ENCODE results near the gene KCNMA1. TPM values are rescaled to one million over a fixed set of nuclear protein-coding genes. Genes with fewer than 3 reads are reported as not detected.

KCNMA1 gene
- total and polyA plus RNA-seq, 10 donors: 9.3 to 114 (median 51.5) TPM

GRCh38 chr10:77085344-77085743 lies 552.3 kb downstream of the KCNMA1 start:
- WGBS, 5 donors: 74 to 92% (median 87%) methylated on average over 4 of the region's 4 CpGs
- no peak for TF ChIP-seq POLR2A (IDR thresholded peaks at IDR 0.05)
- TF ChIP-seq POLR2AphosphoS5 (IDR thresholded peaks at IDR 0.05): no peak
- TF ChIP-seq CTCF (IDR thresholded peaks at IDR 0.05 in 8 of 11, conservative IDR thresholded peaks at IDR 0.05 in 3 of 11): no peak
- H3K27ac ChIP-seq: no peak overlapping the region
- H3K9me3 ChIP-seq: no peaks in the 10 kb centered on the region
- no peaks in the 10 kb centered on the region for H3K27me3 ChIP-seq (replicated peaks in 1 of 7)
- no peak for DNase-seq
- peaks cover 6 to 24% (median 11%) of the 10 kb centered on the region in 6 donors for H3K4me1 ChIP-seq
- no peaks in the 10 kb centered on the region for H3K36me3 ChIP-seq
- H3K4me3 ChIP-seq: no peak overlapping the region
- intact Hi-C loops (cut with DNase I; ENCODE audit: low total_unique reads): no loop called here

- intact Hi-C loops (cut with DNase I; ENCODE audit: low total_unique reads): no loop called here
- Histone ChIP-seq H3K4me1 (peaks cover 6 to 29% (median 14%) of the 10 kb centered on the region in 6 donors), H3K9me3 (no peaks in the 10 kb centered on the region), H3K36me3 (no peaks in the 10 kb centered on the region), H3K27ac (no peak overlapping the region), H3K4me3 (no peak overlapping the region), H3K27me3 (replicated peaks in 1 of 7) (no peaks in the 10 kb centered on the region)
- TF ChIP-seq POLR2A (IDR thresholded peaks at IDR 0.05) (no peak), POLR2AphosphoS5 (IDR thresholded peaks at IDR 0.05) (peak in 1 of 3 donors; percentile 15)
- 75 to 88% (median 84%) methylated on average over 12 of the region's 12 CpGs for WGBS, 5 donors
- DNase-seq: no peak
Observed at GRCh38 chr10:77084431-77085144, 553.0 kb downstream of the KCNMA1 start.

- H3K36me3 ChIP-seq: no peaks in the 10 kb centered on the region
- H3K27me3 ChIP-seq (replicated peaks in 1 of 7): no peaks in the 10 kb centered on the region
- H3K4me3 ChIP-seq: no peak overlapping the region
- intact Hi-C loops (cut with DNase I; ENCODE audit: low total_unique reads): no loop called here
- DNase-seq: no peak
- H3K4me1 ChIP-seq: peaks cover 6 to 29% (median 14%) of the 10 kb centered on the region in 6 donors
- H3K27ac ChIP-seq: no peak overlapping the region
- TF ChIP-seq POLR2AphosphoS5 (IDR thresholded peaks at IDR 0.05): peak in 1 of 3 donors; percentile 25
- no peak for TF ChIP-seq CTCF (IDR thresholded peaks at IDR 0.05 in 8 of 11, conservative IDR thresholded peaks at IDR 0.05 in 3 of 11)
- WGBS, 5 donors: 51 to 72% (median 61%) methylated on average over 7 of the region's 7 CpGs
- H3K9me3 ChIP-seq: no peaks in the 10 kb centered on the region
Observed at GRCh38 chr10:77082601-77083252, 554.9 kb downstream of the KCNMA1 start.

- DNase-seq: no peak
- TF ChIP-seq CTCF (IDR thresholded peaks at IDR 0.05 in 8 of 11, conservative IDR thresholded peaks at IDR 0.05 in 3 of 11) (no peak), POLR2A (IDR thresholded peaks at IDR 0.05) (no peak), POLR2AphosphoS5 (IDR thresholded peaks at IDR 0.05) (no peak)
- peaks cover 6 to 29% (median 14%) of the 10 kb centered on the region in 6 donors for H3K4me1 ChIP-seq
Observed at GRCh38 chr10:77081481-77081891, 556.1 kb downstream of the KCNMA1 start.

More at GRCh38 chr10:77081481-77081891, 556.1 kb downstream of the KCNMA1 start:
- no peaks in the 10 kb centered on the region for H3K9me3 ChIP-seq
- no peak overlapping the region for H3K4me3 ChIP-seq
- H3K27ac ChIP-seq: peak overlapping the region in 4 of 8 donors; percentile 44 to 51 (median 47)
- no peaks in the 10 kb centered on the region for H3K27me3 ChIP-seq (replicated peaks in 1 of 7)
- 63 to 80% (median 76%) methylated on average over 7 of the region's 7 CpGs for WGBS, 5 donors
- no peaks in the 10 kb centered on the region for H3K36me3 ChIP-seq
- intact Hi-C loops (cut with DNase I; ENCODE audit: low total_unique reads): no loop called here
